Measurements from ENCODE around the gene TKTL1.
"Not testable (repeated sequence)": the region's sequence is repeated elsewhere in the genome, so short reads cannot be mapped to it uniquely, and the experiment has no call there.

TKTL1 gene

GRCh38 chrX:154310616-154311536 is 15.3 kb downstream of the TKTL1 start:
- DNase-seq = no peak

- DNase-seq = no peak
These were observed 16.5 kb downstream of the TKTL1 start for GRCh38 chrX:154312116-154312515.

- no peak for DNase-seq
These were observed 17.6 kb downstream of the TKTL1 start for GRCh38 chrX:154313147-154313546.

DNA sequence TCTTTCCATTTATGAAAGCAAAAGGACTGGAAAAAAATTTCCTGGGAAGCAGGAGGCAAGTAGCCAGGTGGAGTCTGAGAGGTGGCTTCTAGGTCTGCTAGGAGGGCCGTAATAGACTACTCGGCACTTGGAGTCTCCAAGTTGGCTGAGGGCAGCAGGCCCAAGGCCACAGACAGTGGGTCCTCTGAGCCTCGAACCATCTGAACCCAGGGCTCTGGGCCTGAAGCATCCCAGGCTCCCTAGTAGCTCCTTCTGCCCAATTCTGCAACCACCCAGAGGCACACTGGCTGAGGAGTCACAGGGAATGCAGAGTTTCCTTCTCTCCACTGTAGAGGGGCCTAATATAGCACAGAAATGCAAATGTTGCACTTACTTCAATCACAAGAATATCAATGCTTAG is 19.8 kb downstream of the TKTL1 start:
- no peak for DNase-seq

- DNase-seq = no peak
These were observed 21.9 kb downstream of the TKTL1 start for GRCh38 chrX:154317391-154317995.

GRCh38 chrX:154320406-154320805 is 24.8 kb downstream of the TKTL1 start:
- no peak for DNase-seq

GRCh38 chrX:154321152-154321551 is 25.6 kb downstream of the TKTL1 start:
- no peak for DNase-seq

DNA sequence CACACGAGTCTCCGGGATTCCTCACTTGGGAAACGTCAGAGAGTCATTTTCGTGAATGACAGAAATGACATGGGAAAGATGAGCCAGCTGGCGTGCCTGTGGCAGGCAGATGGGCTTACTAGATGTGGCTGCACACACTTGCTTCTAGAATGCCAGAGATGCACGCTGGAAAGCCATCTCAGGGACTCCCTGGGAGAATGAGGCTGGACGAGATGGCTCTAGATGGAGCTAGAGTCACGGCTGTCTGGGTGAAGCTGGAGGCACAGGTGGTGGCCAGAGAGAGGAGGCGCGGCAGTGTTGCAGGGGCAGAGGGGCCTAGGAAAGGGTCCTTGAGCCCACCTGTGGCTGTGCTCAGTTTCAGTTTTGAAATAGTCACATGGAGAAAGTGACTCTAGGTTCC is 26.0 kb downstream of the TKTL1 start:
- DNase-seq = no peak

GRCh38 chrX:154322890-154323289 is 27.3 kb downstream of the TKTL1 start:
- no peak for DNase-seq

DNA sequence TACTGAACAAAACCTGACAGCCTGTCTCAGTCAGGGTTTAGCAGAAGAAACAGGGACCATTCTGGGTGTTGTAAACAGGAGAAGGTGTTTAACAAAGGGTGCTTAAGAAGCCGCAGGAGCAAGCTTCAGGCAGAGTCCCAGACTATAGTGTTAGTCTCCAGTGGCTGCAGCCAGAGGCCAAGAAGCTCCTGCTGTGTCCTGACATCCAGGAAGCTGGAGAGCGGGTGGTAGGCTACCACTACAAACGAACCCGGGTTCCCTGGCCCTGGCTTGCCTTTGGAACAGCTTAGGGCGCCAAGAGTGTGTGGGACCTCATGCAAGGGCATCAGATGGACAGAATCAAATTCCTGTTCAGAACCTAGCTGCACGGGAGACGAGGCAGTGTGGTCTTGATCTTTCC is 27.9 kb downstream of the TKTL1 start:
- no peak for DNase-seq

GRCh38 chrX:154325541-154325940 is 29.9 kb downstream of the TKTL1 start:
- no peak for DNase-seq

GRCh38 chrX:154327038-154327820 is 31.6 kb downstream of the TKTL1 start:
- no peak for DNase-seq

GRCh38 chrX:154328646-154329045 is 33.1 kb downstream of the TKTL1 start:
- DNase-seq = no peak

- no peak for DNase-seq
These were observed 33.7 kb downstream of the TKTL1 start for GRCh38 chrX:154329294-154329693.

- DNase-seq = no peak
These were observed 37.0 kb downstream of the TKTL1 start for GRCh38 chrX:154332561-154332960.

GRCh38 chrX:154333116-154333515 is 37.5 kb downstream of the TKTL1 start:
- no peak for DNase-seq

DNA sequence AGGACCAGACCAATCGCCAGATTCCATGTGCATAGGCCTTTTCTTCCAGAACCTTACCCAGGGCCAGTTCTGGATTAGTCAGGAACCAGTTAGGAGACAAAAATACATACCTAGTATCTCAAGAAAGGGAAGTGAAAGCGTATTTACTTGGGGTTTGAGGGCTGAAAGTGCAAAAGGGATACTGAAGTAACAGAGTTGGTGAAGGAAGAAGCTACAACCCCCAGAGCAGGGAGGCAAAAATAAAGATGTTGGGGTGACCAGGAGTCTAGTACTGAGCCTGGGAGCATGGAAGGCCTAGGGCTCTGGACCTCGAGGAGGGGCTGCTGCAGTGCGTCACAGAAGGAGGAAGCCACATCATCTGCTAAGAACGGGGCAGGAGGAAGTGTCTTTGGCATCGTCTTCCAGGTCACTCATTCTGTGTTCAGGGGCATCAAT is 38.3 kb downstream of the TKTL1 start:
- DNase-seq = no peak

DNA sequence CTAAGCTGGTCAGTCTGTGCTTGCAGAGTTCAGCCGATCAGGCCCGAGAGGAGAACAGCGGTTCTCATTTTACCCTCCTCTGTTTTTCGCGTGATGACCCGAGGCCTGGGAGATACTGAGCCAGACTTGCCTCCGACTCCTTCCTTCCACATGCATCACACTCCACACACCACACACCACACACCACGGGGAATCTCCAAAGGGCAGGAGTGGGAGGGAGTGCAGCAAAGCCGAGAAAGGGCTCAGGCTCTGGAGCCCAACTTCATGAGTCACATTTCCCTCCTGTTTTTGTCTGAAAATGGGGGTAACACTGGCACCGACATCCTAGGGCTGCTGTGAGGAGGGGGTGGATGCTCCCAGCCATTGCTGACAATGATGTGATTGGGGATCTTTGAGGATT is 38.9 kb downstream of the TKTL1 start:
- no peak for DNase-seq

GRCh38 chrX:154341399-154342298 is 46.1 kb downstream of the TKTL1 start:
- not testable (repeated sequence) for DNase-seq

DNA sequence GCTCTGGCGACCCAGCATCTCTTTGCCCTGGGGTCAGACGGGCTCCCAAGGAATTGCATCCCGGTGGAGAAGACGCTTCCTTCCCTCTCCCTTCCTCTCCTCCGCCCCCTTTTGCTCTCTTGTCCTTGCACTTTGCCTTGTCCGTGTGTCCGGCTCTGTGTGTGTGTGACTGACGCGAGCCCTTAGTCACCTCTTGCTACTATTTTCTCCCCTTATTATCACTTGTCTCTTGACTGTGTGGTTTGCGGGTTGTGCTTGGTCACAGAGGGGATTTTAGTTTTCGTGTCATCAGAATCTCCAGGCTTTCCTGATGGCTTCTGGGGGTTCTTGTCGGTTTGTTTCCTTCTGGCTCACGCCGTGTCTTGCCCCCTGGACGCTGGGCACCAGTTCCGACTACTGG is 47.5 kb downstream of the TKTL1 start:
- not testable (repeated sequence) for DNase-seq

DNA sequence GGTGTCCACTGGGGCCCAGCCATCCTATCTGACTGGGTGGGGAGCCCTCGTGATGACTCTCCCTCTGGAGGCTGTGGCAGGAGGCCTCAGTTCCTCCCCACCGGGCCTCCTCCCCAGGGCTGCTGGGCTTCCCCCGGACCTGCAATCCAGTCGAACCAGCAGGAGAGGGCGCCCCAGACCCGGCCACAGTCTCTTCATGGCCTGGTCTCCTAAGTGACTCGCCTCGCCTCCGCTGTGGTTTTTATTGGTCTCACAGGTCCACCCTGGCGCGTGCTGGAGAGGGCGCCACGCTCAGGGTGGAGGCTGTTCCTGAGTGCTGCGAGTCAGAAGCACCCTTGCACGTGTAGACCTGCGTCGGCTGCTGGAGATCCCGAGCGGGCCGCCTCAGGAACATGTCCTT is 48.0 kb downstream of the TKTL1 start:
- DNase-seq = not testable (repeated sequence)

GRCh38 chrX:154348114-154348531 is 52.5 kb downstream of the TKTL1 start:
- DNase-seq = no peak
